Fibroblast of the aortic adventitia (primary cell): ENCODE results near the gene AVPR1A. TPM values are rescaled to one million over a fixed set of nuclear protein-coding genes. Genes with fewer than 3 reads are reported as not detected.

Experiments
- DNase-seq: peaks from one replicate; pipeline ENCODE4 v3.0.0-alpha.2; 2010; ENCODE audit warnings: low read depth
- H3K4me3 ChIP-seq: 2 replicates; pipeline ENCODE4 v1.5.1; 2011; ENCODE audit warnings: low read depth, mild to moderate bottlenecking, control low read depth, low read length, moderate library complexity
- total RNA-seq: library from RNA; depleted of rRNA; stranded (reverse); fragments of >200 nt; gene quantifications from 2 replicates; pipeline ENCODE4 v1.2.3, GENCODE V29; 2012; ENCODE audit warnings: low replicate concordance
- TF ChIP-seq, protein P1 (sequence below): IDR thresholded peaks from 2 replicates; pipeline ENCODE4 v1.5.1; 2011; ENCODE audit warnings: mild to moderate bottlenecking, low read length, control low read depth, inconsistent platforms; ENCODE audit not compliant: insufficient read depth

The AVPR1A gene
- total RNA-seq, 1 donor, result not detected

DNA sequence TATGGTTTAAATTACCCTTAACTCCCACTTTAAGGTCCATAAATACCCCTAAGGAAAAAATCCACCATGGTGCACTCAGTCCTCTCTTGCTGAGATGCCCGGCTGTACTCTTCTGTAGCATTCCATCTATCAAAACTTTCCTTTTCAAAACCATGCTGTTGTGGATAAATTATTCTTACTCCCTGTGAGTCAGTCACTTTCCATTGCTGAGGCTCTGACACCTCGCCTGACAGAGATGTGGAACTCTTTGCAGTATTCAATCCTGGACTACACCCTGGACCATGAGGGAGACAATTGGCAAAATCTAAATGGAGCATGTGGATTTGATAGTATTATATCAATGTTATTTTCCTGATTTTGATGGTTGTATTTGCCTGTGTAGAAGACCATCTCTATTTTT, 49.1 kb downstream of the AVPR1A start:
- H3K4me3 ChIP-seq, result no peak overlapping the region
- DNase-seq, result no peak
- TF ChIP-seq, protein P1, sequence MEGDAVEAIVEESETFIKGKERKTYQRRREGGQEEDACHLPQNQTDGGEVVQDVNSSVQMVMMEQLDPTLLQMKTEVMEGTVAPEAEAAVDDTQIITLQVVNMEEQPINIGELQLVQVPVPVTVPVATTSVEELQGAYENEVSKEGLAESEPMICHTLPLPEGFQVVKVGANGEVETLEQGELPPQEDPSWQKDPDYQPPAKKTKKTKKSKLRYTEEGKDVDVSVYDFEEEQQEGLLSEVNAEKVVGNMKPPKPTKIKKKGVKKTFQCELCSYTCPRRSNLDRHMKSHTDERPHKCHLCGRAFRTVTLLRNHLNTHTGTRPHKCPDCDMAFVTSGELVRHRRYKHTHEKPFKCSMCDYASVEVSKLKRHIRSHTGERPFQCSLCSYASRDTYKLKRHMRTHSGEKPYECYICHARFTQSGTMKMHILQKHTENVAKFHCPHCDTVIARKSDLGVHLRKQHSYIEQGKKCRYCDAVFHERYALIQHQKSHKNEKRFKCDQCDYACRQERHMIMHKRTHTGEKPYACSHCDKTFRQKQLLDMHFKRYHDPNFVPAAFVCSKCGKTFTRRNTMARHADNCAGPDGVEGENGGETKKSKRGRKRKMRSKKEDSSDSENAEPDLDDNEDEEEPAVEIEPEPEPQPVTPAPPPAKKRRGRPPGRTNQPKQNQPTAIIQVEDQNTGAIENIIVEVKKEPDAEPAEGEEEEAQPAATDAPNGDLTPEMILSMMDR, result no peak

DNA sequence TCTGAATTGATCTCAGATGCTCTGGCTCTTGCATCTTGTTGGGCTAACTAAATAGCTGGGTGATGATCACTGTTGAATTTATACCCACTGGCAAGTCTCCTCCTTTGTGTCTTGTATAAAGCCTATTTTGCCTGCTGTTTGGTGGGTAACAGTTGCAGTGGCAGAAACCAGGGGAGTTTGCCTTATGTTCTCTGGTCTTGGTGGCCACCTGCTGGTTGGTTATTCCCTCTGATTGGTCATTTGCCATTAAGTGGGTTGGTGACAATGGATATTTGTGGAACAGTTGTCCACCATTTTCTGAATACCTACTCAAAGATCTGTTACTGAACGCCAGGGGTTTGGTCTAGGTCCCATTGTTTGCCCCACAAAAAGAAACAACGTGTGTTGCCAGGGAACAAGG, 52.1 kb downstream of the AVPR1A start:
- TF ChIP-seq, protein P1, result no peak
- DNase-seq, result no peak
- no peak overlapping the region for H3K4me3 ChIP-seq

DNA sequence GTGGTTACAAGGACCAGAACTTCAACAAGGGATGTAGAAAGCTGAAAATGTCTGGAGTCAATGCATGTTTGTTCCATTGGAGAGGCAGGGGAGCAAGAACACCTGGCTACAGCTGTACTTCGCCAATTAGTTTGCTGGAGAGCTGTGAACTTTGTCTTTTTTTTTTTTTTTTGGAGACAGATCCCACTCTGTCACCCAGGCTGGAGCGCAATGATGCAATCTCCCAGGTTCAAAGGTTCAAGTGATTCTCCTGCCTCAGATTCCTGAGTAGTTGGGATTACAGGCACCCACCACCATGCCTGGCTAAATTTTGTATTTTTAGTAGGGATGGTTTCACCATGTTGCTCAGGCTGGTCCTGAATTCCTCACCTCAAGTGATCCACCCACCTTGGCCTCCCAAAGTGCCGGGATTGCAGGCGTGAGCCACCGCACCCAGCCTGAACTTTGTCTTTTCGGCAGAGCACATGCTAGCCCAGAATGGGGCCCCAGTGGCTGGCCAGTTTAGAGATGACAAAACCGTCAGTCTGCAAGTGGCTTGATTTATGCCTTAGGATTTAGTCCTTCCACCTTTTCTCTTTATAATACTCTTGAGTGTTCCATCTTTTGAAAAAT, 55.5 kb downstream of the AVPR1A start:
- no peak overlapping the region for H3K4me3 ChIP-seq
- TF ChIP-seq, protein P1, result no peak
- DNase-seq, result no peak

DNA sequence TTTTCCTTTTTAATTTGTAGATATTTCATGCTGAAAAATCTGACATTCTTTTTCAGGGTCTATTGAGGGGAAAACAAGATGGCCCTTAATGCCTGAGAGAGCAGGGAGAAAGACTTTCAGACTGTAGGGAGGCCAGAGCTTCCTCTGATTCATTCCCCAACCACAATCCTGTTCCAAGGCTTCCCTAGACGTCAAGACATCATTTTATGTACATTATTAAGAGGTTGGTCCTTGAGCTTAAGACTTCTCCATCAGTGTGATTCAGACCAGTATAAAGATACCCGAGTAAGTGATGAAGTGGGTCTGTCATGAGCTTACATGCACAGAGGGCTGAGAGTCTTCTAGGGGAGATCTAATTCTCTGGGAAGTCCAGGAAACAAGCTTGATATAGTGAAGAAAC, 57.3 kb downstream of the AVPR1A start:
- TF ChIP-seq, protein P1, result no peak
- H3K4me3 ChIP-seq, result no peak overlapping the region
- no peak for DNase-seq

DNA sequence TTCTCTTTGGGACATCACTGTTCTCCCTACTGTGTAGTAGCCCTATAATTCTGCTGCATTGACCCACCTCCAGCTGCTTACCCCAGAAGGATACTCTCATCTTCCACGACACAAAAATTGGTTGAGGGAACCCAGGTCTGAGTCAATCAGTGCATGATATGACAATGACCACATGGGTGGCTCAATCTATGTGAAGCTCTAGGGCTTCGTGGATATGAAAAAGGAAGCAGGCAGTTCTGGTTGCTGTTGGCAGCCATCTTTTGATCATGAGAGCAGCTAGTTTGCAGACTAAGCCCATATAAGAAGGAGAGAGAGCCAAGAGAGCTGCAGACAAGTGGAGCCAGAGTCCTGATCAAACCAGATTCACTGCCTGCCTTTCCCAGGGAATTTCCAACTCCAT, 57.9 kb downstream of the AVPR1A start:
- no peak overlapping the region for H3K4me3 ChIP-seq
- no peak for DNase-seq
- TF ChIP-seq, protein P1, result no peak

Other genes starting within 250 kb of the AVPR1A start
- 0.98 and 1.3 TPM in 2 replicates for gene PPM1H, start 216.1 kb downstream of the AVPR1A start, total RNA-seq